ENCODE data around the gene CTCFL.
"Not testable (repeated sequence)": the region's sequence is repeated elsewhere in the genome, so short reads cannot be mapped to it uniquely, and the experiment has no call there.

The CTCFL gene

DNA sequence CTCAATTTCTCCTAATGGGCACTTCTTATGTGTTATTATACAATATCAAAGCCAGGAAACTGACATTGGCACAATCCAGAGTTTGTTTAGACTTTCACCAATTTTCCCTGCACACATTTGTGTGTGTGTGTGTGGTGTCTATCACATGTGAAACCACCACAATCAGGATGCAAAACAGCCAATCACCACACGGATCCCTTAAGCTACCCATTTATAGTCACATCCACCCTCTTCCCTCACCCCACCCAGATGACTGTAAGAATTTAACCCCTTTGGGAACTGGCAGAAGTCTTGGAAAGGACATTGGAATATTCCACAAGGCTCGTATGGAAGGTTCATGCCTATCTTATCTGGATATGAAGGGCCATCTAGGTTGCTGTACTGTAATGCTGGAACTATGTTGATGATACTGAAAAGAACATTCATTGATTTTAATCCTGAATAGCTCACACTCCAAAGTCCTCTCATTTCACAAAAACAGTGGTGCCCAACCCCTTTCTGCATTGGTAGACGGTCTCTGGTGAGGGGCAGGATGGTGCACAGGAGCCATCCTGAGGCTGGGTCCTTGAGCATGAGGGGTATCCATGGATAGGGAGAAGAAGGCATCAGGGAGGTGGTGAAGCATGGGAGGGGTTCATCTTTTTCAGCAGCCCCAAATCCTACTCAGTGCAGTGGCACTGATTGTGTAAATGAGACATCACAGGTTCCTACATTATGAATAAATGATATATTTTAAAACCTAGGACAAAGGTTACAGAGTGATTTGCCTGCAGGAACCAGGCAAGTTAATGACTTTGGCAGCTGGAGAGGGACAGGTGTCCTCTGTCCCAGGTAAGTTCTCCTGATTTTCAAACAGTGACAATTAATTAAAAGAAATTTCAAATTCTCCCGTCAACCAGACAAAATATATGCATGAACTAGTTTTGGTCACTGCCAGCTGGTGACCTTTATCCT lies 12.1 kb upstream of the CTCFL start:
- no peak for DNase-seq (ENCODE audit: low read depth in 2 of 2, low spot score in 1 of 2)

GRCh38 chr20:57536120-57536708 lies 11.3 kb upstream of the CTCFL start:
- no peak for DNase-seq (ENCODE audit: low read depth in 2 of 2, low spot score in 1 of 2)

GRCh38 chr20:57535297-57535696 lies 10.4 kb upstream of the CTCFL start:
- no peak for DNase-seq (ENCODE audit: low read depth in 2 of 2, low spot score in 1 of 2)

GRCh38 chr20:57532104-57532503 lies 7.2 kb upstream of the CTCFL start:
- DNase-seq (ENCODE audit: low read depth in 2 of 2, low spot score in 1 of 2): no peak

GRCh38 chr20:57530327-57530981 lies 5.5 kb upstream of the CTCFL start:
- DNase-seq (ENCODE audit: low read depth in 2 of 2, low spot score in 1 of 2): no peak

DNA sequence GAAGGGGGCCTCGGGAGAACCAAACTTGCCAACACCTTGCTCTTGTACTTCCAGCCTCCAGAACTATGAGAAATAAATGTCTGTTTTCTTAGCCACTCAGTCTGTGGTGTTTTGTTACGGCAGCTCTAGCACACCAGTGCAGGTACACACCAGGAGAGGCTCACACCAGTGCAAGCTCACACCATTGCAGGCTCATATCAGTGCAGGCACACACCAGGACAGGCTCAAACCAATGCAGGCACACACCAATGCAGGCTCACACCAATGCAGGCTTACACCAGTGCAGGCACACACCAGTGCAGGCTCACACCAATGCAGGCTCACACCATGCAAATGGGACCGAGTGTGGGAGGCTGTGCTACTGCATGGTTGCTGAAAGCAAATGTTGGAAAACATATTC lies 4.9 kb upstream of the CTCFL start:
- DNase-seq (ENCODE audit: low read depth in 2 of 2, low spot score in 1 of 2): no peak

DNA sequence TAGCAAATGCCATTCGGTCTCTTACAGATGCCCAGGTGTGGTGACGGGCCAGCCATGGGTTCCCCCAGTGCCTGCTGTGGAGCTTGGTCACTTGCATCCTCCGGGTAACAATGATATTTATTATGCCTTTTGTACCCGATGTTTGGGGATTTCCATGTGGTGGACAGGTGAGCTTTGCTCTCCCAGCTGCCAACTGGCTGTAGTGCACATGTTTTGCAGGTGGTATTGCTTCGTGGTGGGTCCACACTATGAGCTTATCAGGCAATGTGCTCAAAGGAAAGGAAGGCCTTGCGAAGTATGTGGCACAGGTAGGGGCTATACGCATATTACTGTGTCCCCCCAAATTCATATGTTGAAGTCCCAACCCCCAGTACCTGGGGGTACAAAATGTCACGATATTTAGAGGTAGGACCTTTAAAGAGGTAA lies 4.2 kb upstream of the CTCFL start:
- no peak for DNase-seq (ENCODE audit: low read depth in 2 of 2, low spot score in 1 of 2)

- no peak for DNase-seq (ENCODE audit: low read depth in 2 of 2, low spot score in 1 of 2)
Observed at GRCh38 chr20:57528148-57528547, 3.2 kb upstream of the CTCFL start.

GRCh38 chr20:57527728-57528127 lies 2.8 kb upstream of the CTCFL start:
- no peak for DNase-seq (ENCODE audit: low read depth in 2 of 2, low spot score in 1 of 2)

- no peak for DNase-seq (ENCODE audit: low read depth in 2 of 2, low spot score in 1 of 2)
Observed at GRCh38 chr20:57526885-57527460, 2.0 kb upstream of the CTCFL start.

GRCh38 chr20:57526087-57526884 lies 1.3 kb upstream of the CTCFL start:
- no peak for DNase-seq (ENCODE audit: low read depth in 2 of 2, low spot score in 1 of 2)

DNA sequence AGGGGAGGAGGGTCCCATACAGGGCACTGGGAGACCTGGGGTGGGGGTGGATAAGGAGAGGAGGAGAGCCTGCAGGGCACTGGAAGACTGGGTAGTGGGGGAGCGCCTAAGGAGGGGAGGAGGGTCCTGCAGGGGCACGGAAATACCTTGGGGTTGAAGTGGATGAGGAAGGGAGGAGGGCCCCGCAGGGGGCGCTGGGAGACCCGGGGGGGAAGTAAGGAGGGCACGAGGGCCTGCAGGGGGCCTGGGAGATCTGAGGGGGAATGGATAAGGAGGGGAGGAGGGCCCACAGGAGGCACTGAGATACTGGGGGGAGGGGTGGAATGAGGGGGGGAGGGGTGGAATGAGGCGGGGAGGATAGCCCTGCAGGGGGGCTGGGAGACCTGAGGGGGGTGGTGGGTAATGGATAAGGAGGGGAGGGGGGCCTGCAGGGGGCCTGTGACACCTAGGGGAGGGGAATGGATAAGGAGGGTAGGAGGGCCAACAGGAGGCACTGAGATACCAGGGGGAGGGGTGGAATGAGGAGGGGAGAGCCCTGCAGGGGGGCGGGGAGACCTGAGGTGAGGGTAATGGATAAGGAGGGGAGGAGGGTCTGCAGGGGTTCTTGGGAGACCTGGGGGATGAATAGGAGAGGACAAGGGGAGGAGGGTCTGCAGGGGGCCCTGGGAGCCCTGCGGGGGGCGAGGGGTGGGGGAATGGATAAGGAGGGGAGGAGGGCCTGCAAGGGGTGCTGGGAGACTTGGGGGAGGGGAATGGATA lies 567 bp upstream of the CTCFL start:
- DNase-seq (ENCODE audit: low read depth in 2 of 2, low spot score in 1 of 2): no peak

- no peak for DNase-seq (ENCODE audit: low read depth in 2 of 2, low spot score in 1 of 2)
Observed at GRCh38 chr20:57523782-57524181, 1.2 kb downstream of the CTCFL start.

DNA sequence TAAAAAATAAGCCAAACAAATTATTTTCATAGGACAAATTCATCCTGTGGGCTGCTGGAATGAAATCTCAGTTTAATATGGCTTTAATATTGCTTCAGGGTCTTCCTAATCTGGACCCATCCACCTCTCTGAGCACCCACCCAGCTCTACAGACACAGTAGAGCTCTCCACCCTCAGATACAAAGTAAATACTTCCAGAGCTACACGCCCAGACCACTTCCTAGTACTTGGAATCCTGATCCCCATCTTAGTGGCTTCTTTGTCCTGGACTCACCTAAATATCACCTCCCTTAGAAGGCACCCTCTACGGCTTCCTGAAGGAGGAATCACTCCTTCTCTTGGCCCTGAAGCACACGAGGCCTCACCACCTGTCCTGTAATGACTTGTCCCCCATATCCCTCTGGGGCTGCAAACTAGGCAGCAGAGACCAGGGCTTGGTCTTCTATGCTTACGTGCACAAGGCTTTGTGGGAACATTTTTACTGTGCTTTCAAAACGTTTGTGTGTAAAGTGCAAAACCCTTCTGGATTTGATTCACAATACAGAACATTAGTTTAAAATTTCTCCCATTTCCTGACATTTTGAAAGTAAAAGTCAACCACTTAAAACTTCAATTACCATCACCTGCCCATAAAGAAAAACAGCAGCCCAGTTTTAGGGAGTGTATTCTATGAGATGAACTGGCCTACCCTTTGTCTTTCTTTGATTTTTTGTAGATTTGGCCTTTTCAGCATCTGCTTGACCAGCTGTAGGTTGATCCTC lies 2.4 kb downstream of the CTCFL start:
- no peak for DNase-seq (ENCODE audit: low read depth in 2 of 2, low spot score in 1 of 2)

- no peak for DNase-seq (ENCODE audit: low read depth in 2 of 2, low spot score in 1 of 2)
Observed at GRCh38 chr20:57517904-57518303, 7.0 kb downstream of the CTCFL start.

DNA sequence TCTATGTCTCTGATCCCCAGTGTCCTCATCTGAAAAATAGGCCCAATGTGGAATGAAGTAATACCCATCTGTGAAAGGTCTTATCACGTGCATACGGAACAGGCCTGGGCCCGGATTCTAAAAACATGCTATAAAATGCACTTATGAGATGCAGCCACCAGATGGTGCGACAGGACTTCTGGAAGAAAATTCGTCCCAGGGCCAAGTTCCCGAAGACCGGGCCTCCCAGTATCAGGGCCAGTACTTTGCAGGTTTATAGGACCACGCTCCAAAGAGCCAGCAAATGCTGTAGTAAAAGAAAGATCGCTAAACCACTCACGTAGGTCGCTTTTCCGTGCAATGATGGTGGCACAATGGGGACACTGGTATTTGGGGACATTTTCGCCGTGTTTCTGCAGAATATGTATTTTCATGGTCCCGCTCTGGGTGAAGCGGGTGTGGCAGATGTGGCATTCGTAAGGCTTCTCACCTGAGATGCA lies 10.6 kb downstream of the CTCFL start:
- no peak for DNase-seq (ENCODE audit: low read depth in 2 of 2, low spot score in 1 of 2)

DNA sequence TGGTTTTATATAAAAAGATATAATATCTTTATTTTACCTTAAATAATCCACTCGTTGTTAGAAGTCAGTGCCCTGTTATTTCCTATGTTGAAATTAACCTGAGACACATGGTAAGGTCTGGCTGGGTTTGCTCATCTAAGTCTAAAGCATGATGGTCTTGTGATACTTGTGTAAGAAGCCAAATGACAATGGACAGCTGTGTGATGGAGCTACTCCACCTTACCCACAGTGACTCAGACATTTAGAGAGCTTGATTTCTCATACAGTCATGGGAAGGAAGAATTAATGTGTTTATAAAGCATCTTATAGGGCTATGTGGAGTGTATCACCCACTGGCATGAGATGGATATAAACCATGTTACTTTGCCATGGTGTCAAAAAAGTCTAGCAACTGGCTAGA lies 11.7 kb downstream of the CTCFL start:
- DNase-seq (ENCODE audit: low read depth in 2 of 2, low spot score in 1 of 2): no peak

DNA sequence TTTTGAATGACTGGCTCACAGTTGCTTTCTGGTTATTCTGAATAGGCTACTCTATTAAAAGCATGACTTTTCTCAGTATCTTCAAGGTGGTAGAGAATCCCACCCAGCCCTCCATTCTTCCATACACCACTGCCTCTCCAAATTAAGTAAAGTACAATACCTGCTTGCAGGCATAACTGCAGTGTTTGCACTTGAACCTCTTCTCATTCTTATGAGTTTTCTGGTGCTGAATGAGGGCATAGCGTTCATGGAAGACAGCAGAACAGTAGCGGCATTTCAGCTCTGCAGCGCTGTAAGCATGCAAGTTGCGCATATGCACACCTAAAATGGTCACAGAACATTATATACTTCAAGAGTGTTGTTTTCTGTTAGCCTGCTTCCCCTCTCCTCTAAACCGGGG lies 12.5 kb downstream of the CTCFL start:
- DNase-seq (ENCODE audit: low read depth in 2 of 2, low spot score in 1 of 2): no peak

GRCh38 chr20:57511709-57512108 lies 13.2 kb downstream of the CTCFL start:
- DNase-seq (ENCODE audit: low read depth in 2 of 2, low spot score in 1 of 2): not testable (repeated sequence)
